T-helper 2 cell treated with Interferon-gamma antibody and Interleukin-4, amounts not matched to agents 5 μg/mL and 100 μg/mL, for 36 hours (primary cell): Measurements from ENCODE around the gene ZBTB22.

Experiments
- DNase-seq: peaks from one replicate; pipeline ENCODE4 v3.0.0; 2021; ENCODE audit warnings: low spot score
- H3K27ac Mint-ChIP-seq: one replicate; pipeline ENCODE4 v1.8.0; 2021; ENCODE audit warnings: mild to moderate bottlenecking, mixed read lengths
- H3K27me3 Mint-ChIP-seq: one replicate; pipeline ENCODE4 v1.8.0; 2021; ENCODE audit warnings: low read depth, mixed read lengths
- H3K36me3 Mint-ChIP-seq: one replicate; pipeline ENCODE4 v1.8.0; 2021; ENCODE audit warnings: low read depth, mixed read lengths
- H3K4me1 Mint-ChIP-seq: one replicate; pipeline ENCODE4 v1.8.0; 2021; ENCODE audit warnings: low read depth, mixed read lengths
- H3K4me3 Mint-ChIP-seq: one replicate; pipeline ENCODE4 v1.8.0; 2022; ENCODE audit warnings: mild to moderate bottlenecking, moderate library complexity, mixed read lengths
- H3K9me3 Mint-ChIP-seq: one replicate; pipeline ENCODE4 v1.8.0; 2021; ENCODE audit warnings: mixed read lengths

The ZBTB22 gene

GRCh38 chr6:33299237-33299944, 18.2 kb downstream of the ZBTB22 start:
- DNase-seq = peak; percentile 94
- peaks cover 3% of the 10 kb centered on the region for H3K27me3 Mint-ChIP-seq
- peak overlapping the region; percentile 97 for H3K4me3 Mint-ChIP-seq
- peaks cover 21% of the 10 kb centered on the region for H3K4me1 Mint-ChIP-seq
- H3K27ac Mint-ChIP-seq = peak overlapping the region; percentile 99
- H3K9me3 Mint-ChIP-seq = no peaks in the 10 kb centered on the region
- H3K36me3 Mint-ChIP-seq = peaks cover 37% of the 10 kb centered on the region

DNA sequence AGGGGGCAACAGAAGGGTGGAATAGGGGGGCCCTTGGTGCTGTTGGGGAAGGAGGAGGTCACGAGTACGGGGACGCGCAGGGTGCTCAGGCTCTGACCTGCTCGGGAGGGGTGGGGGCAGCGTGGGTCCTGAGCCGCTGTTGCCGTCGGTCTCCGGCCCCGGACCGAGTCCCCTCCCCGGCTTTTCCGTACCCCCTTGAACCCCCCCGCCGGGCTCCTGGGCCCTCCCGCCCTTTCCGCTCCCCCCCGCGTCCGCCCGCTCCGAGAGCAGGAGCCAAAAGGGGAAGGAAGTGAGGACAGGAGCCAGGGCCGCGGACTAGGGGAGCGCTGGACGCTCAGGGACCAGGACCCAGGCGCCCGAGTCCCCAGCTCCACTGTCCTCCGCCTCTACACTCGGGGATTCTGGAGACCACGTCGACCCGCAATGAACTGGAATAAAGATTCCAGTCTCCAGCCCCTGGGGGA, 18.7 kb downstream of the ZBTB22 start, which contains the start of gene RGL2:
Gene RGL2 (minus strand): TSS at position 170 of the 464 bp plus-strand sequence. CDS start 332 bp downstream, outside the sequence.
- Mint-ChIP-seq H3K9me3 (no peaks in the 10 kb centered on the region), H3K36me3 (peaks cover 38% of the 10 kb centered on the region)

GRCh38 chr6:33297956-33298772, 19.4 kb downstream of the ZBTB22 start:
- Mint-ChIP-seq H3K27ac (peak overlapping the region; percentile 99), H3K9me3 (no peaks in the 10 kb centered on the region), H3K4me1 (peaks cover 17% of the 10 kb centered on the region), H3K4me3 (peak overlapping the region; percentile 97), H3K27me3 (peaks cover 3% of the 10 kb centered on the region), H3K36me3 (peaks cover 34% of the 10 kb centered on the region)
- peak; percentile 61 for DNase-seq

More for the DNA sequence above, 18.7 kb downstream of the ZBTB22 start, which contains the start of gene RGL2:
- Mint-ChIP-seq H3K4me1 (peaks cover 20% of the 10 kb centered on the region), H3K27me3 (peaks cover 3% of the 10 kb centered on the region), H3K27ac (peak within 1 kb of the TSS; percentile 99), H3K4me3 (peak within 1 kb of the TSS; percentile 97)
- DNase-seq = peak; percentile 48

- peaks cover 17% of the 10 kb centered on the region for H3K4me1 Mint-ChIP-seq
- H3K27ac Mint-ChIP-seq = peak overlapping the region; percentile 67
- H3K9me3 Mint-ChIP-seq = no peaks in the 10 kb centered on the region
- no peak for DNase-seq
- H3K36me3 Mint-ChIP-seq = peaks cover 35% of the 10 kb centered on the region
- H3K27me3 Mint-ChIP-seq = peaks cover 3% of the 10 kb centered on the region
- H3K4me3 Mint-ChIP-seq = peak overlapping the region; percentile 97
These were observed 20.1 kb downstream of the ZBTB22 start for GRCh38 chr6:33297406-33297955.

DNA sequence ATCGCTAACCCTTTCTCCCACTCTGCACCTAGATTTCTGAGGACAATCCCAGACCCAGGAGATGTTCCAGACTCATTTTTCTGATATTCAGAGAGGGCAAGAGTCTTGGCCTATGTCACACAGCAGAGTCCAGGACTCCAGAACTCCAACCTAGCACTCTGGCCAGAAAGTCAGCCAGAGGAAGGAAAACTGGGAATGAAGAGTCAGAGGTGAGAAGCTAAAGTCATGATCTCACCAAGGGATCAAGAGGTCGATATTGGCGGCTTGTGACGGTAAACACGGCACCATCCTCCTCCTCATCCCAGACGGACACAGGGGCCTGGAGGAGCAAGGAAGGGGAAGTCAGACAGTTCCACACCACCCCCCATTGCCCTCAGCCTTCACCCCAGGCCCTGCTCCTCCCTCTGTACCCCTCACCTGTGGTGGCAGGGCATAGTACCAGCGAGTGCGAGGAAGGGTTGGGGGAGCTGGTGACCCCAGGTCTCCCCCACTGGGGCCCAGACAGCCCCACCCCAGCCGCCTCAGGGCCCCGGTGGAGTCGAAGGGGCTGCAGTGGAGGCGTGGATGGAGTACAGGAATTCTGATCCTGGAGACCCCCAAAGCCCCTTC, 20.6 kb downstream of the ZBTB22 start:
- DNase-seq = no peak
- H3K9me3 Mint-ChIP-seq = no peaks in the 10 kb centered on the region
- H3K27me3 Mint-ChIP-seq = peaks cover 3% of the 10 kb centered on the region
- H3K36me3 Mint-ChIP-seq = peaks cover 38% of the 10 kb centered on the region
- peak overlapping the region; percentile 97 for H3K4me3 Mint-ChIP-seq
- peak overlapping the region; percentile 11 for H3K27ac Mint-ChIP-seq
- H3K4me1 Mint-ChIP-seq = peaks cover 17% of the 10 kb centered on the region

DNA sequence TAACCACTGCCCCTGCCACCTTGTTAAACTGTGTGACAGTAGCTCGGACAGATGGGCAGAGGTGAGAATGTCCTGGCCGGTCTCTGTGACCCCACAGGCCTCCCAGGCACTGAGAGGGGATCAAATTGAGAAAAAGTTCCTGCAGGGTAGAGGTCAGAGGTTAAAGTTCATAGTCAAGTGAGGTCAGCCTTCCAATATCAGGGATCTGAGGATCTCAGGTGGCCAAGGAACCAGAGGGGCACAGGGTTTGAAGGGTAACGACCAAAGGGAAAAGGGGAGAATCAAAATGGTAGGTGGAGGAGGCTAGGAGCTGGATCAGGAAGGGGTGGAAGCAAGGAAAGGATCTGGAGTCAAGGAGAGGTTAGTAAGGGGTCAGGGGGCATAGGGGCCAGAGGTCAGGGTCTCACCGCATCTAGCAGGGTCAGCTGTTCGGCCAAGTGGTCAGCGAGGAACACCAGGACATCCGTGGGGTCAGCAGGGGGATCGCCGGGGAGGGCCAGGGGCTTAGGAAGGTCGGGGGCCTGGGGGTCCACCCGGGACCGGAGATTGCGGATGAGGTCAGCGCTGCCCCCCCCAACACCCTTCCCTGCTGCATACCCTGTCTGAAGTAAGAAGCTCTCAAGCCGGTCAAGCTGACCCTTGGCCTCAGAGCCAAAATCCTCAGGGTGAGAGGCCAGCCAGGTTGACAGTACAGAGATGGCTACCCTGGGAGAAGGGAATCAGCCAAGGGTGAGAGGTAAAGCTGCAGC, 21.7 kb downstream of the ZBTB22 start:
- Mint-ChIP-seq H3K4me3 (no peak overlapping the region), H3K36me3 (peaks cover 36% of the 10 kb centered on the region), H3K4me1 (peaks cover 13% of the 10 kb centered on the region)

GRCh38 chr6:33294086-33294823, 23.3 kb downstream of the ZBTB22 start:
- Mint-ChIP-seq H3K9me3 (no peaks in the 10 kb centered on the region), H3K4me1 (peaks cover 14% of the 10 kb centered on the region), H3K27me3 (peaks cover 3% of the 10 kb centered on the region), H3K36me3 (peaks cover 31% of the 10 kb centered on the region), H3K27ac (no peak overlapping the region), H3K4me3 (no peak overlapping the region)
- DNase-seq = no peak

More for the DNA sequence above, 21.7 kb downstream of the ZBTB22 start:
- Mint-ChIP-seq H3K9me3 (no peaks in the 10 kb centered on the region), H3K27me3 (peaks cover 3% of the 10 kb centered on the region), H3K27ac (no peak overlapping the region)
- DNase-seq = no peak

DNA sequence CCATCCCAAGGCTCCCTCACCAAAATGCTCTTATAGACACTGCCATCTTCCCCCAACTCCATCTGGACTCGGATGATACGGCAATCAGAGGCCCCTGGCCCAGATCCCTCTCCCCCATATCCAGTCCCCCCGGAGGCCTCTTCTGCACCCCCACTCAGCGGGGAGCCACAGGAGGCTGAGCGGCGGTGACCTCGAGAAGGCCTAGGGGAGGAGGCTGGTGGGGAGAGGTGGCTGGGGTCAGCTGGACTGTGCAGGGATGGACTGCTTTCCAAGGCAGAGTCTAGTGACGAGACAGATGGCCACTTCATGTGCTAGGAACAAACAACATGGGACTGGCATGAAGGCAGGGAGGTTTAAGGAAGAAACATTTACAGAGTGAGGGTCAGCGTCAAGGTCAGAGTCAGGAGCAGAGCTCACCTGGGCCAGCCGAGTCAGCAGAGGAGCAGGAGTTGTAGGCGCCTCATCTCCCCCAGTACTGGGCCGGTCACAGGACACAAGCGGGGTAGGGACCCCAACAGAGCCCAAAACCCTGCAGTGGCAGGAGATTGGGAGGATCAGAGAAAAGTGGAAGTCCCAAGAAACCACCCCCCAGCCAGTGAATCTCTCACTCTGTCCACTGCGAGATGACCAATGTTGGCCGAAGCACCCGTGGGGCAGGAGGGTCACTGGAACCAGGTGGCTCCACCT, 24.4 kb downstream of the ZBTB22 start:
- DNase-seq = no peak
- Mint-ChIP-seq H3K27me3 (peaks cover 2% of the 10 kb centered on the region), H3K4me3 (no peak overlapping the region), H3K27ac (peak overlapping the region; percentile 17), H3K36me3 (peaks cover 34% of the 10 kb centered on the region), H3K9me3 (no peaks in the 10 kb centered on the region), H3K4me1 (peaks cover 16% of the 10 kb centered on the region)

GRCh38 chr6:33290459-33290858, 27.1 kb downstream of the ZBTB22 start:
- peaks cover 26% of the 10 kb centered on the region for H3K4me1 Mint-ChIP-seq
- H3K27me3 Mint-ChIP-seq = no peaks in the 10 kb centered on the region
- H3K27ac Mint-ChIP-seq = peak overlapping the region; percentile 88
- DNase-seq = no peak
- H3K4me3 Mint-ChIP-seq = peak overlapping the region; percentile 98
- H3K9me3 Mint-ChIP-seq = no peaks in the 10 kb centered on the region
- peaks cover 44% of the 10 kb centered on the region for H3K36me3 Mint-ChIP-seq

DNA sequence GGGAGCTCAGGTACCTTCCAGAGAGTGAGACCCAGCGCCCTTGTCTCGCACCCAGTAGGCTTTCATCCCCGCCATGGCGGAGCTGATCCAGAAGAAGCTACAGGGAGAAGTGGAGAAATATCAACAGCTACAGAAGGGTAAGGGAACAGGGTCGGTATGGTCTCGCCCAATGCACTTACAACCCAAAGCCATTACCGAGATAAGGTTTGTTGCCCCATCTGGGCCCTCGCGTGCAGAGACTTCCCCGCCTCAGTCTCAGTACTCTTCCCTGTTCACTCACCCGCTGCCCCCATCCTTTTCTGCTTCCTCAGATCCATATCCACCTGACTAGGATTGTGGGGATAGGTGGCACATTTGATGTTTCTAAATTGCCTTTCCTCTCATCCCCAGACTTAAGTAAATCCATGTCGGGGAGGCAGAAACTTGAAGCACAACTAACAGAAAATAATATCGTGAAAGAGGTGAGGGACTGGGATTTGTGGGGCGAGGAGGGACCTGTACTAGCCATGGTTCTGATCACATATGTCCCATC, 27.7 kb downstream of the ZBTB22 start:
- H3K4me3 Mint-ChIP-seq = peak overlapping the region; percentile 98
- peaks cover 44% of the 10 kb centered on the region for H3K36me3 Mint-ChIP-seq
- no peaks in the 10 kb centered on the region for H3K9me3 Mint-ChIP-seq
- peaks cover 26% of the 10 kb centered on the region for H3K4me1 Mint-ChIP-seq
- peak overlapping the region; percentile 88 for H3K27ac Mint-ChIP-seq
- DNase-seq = no peak
- H3K27me3 Mint-ChIP-seq = no peaks in the 10 kb centered on the region

DNA sequence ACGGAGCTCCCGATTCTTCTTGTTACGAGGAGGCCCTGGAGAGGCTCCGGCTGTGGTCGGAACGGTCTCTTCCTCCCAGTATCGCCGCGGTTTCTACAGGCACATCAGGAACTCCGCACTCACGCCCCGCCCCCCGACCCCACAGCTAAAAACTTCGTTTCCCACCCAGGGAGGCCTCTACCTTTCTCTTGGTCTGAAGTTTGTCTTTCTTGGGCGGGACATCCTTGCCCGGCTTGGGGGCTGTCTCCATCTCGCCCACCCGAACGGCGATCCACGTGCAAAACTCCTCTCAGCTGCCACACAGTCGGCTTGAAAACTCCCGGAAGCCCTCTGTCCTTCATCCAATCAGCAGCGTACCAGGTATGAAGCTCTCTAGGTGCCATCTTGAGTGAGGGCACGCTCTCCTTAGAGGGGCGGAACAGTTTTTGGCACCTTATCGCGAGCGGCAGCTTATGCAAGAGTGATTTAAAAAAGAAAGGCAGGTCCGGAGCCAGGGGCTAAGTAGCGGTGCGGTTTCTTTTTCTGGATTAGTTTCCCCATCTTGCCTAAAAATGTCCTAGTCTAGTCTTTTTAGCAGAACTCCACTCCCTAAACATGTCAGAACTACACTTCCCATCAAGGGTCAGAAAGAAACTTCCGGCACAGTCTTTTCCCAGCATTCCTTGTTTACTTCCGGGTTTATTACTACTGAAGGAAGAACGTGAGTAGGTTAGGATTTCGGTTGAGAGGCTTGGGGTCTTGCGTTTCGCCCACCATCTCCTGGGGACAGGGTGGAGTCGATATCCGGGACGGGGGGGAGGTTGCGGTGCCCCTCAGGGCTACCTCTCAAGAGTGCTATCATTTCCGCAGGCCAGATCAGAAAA, 28.4 kb downstream of the ZBTB22 start, which contains the start of the genes PFDN6 and WDR46:
Gene PFDN6 (plus strand): TSS at position 681 of the 863 bp plus-strand sequence. CDS start 256 bp downstream, outside the sequence.
Gene WDR46 (minus strand): TSS at position 319 of the 863 bp plus-strand sequence. CDS start 69 bp downstream, at position 250.
- peaks cover 47% of the 10 kb centered on the region for H3K36me3 Mint-ChIP-seq
- peaks cover 26% of the 10 kb centered on the region for H3K4me1 Mint-ChIP-seq
- H3K4me3 Mint-ChIP-seq = peak within 1 kb of the TSS; percentile 98
- peak; percentile 82 for DNase-seq
- H3K9me3 Mint-ChIP-seq = no peaks in the 10 kb centered on the region
- no peaks in the 10 kb centered on the region for H3K27me3 Mint-ChIP-seq
- H3K27ac Mint-ChIP-seq = peak within 1 kb of the TSS; percentile 88
